B cell (primary cell): ENCODE measurements around the gene TMC1.

Experiments
- EZH2 ChIP-seq: IDR thresholded peaks from 2 replicates; pipeline ENCODE4 v1.6.1; 2012; ENCODE audit warnings: borderline replicate concordance, low read depth, mild to moderate bottlenecking, moderate library complexity, low read length; ENCODE audit not compliant: insufficient read depth, poor library complexity, severe bottlenecking
- TF ChIP-seq, protein P1 (sequence below): fragments of 200-600 bp; IDR thresholded peaks from one replicate; pipeline ENCODE4 v1.8.0; 2022; ENCODE audit warnings: antibody characterized with exemption, mild to moderate bottlenecking

GRCh38 chr9:72486594-72486955 lies 34.8 kb upstream of the TMC1 start:
- TF ChIP-seq, protein P1, sequence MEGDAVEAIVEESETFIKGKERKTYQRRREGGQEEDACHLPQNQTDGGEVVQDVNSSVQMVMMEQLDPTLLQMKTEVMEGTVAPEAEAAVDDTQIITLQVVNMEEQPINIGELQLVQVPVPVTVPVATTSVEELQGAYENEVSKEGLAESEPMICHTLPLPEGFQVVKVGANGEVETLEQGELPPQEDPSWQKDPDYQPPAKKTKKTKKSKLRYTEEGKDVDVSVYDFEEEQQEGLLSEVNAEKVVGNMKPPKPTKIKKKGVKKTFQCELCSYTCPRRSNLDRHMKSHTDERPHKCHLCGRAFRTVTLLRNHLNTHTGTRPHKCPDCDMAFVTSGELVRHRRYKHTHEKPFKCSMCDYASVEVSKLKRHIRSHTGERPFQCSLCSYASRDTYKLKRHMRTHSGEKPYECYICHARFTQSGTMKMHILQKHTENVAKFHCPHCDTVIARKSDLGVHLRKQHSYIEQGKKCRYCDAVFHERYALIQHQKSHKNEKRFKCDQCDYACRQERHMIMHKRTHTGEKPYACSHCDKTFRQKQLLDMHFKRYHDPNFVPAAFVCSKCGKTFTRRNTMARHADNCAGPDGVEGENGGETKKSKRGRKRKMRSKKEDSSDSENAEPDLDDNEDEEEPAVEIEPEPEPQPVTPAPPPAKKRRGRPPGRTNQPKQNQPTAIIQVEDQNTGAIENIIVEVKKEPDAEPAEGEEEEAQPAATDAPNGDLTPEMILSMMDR: no peak
- TF ChIP-seq EZH2: no peak
